NT2/D1 (cell line): Measurements from ENCODE around the gene ABCC4.

Experiments
- YY1 ChIP-seq: IDR thresholded peaks from 2 replicates; pipeline ENCODE4 v1.6.1; 2011; ENCODE audit not compliant: insufficient read length, insufficient read depth
- ZNF274 ChIP-seq: IDR thresholded peaks from 2 replicates; pipeline ENCODE4 v1.6.1; 2011; ENCODE audit warnings: mild to moderate bottlenecking, low read depth, low read length

GRCh38 chr13:95099541-95099940, 201.7 kb downstream of the ABCC4 start:
- TF ChIP-seq ZNF274 (no peak), YY1 (no peak)
